Peyer's patch (tissue), 4 donors: Measurements from ENCODE around the gene PHLDB3. TPM values are rescaled to one million over a fixed set of nuclear protein-coding genes. Genes with fewer than 3 reads are reported as not detected.
"Not testable (repeated sequence)": the region's sequence is repeated elsewhere in the genome, so short reads cannot be mapped to it uniquely, and the experiment has no call there.

Experiments
- DNase-seq, 3 donors: peaks; one replicate each; pipeline ENCODE4 v3.0.0-alpha.2; 2017 to 2019
- H3K27ac ChIP-seq, 4 donors: fragments of 200-600 bp; sonication (generic); one replicate each; pipeline ENCODE4 v1.5.1; 2016 to 2019
- H3K27me3 ChIP-seq, 2 donors: fragments of 200-600 bp; sonication (generic); one replicate each; pipeline ENCODE4 v1.5.1; 2019
- H3K36me3 ChIP-seq, 3 donors: fragments of 200-600 bp; sonication (generic); one replicate each; pipeline ENCODE4 v1.5.1; 2016 to 2019
- H3K4me1 ChIP-seq, 4 donors: fragments of 200-600 bp; sonication (generic); one replicate each; pipeline ENCODE4 v1.5.1; 2016 to 2019
- H3K4me3 ChIP-seq, 4 donors: fragments of 200-600 bp; sonication (generic); 1 replicate in 3 of 4; 2 replicates in 1 of 4; pipeline ENCODE4 v1.5.1; 2016 to 2019; ENCODE audit warnings: mild to moderate bottlenecking in 1 of 4
- H3K9me3 ChIP-seq, 4 donors: fragments of 200-600 bp; sonication (generic); one replicate each; pipeline ENCODE4 v1.5.1; 2016 to 2019; ENCODE audit warnings: mild to moderate bottlenecking in 1 of 4
- CTCF ChIP-seq, 6 experiments: fragments of 450-650 bp in 4 of 6; fragments of 200-600 bp in 2 of 6; sonication (generic) in 1 of 6; IDR thresholded peaks; one replicate each; pipeline ENCODE4 v1.5.1; 2017 to 2019; ENCODE audit warnings: antibody characterized with exemption in 6 of 6, mild to moderate bottlenecking in 3 of 6, moderate library complexity in 1 of 6
- POLR2A ChIP-seq, 2 donors: fragments of 450-650 bp; IDR thresholded peaks; one replicate each; pipeline ENCODE4 v1.5.1; 2017; ENCODE audit warnings: antibody characterized with exemption in 2 of 2, mild to moderate bottlenecking in 2 of 2, moderate library complexity in 2 of 2
- total RNA-seq, 4 donors: library from RNA; depleted of rRNA; stranded (reverse); fragments of >200 nt; gene quantifications; one replicate each; pipeline ENCODE4 v1.1.0, GENCODE V29; 2016

The PHLDB3 gene
- total RNA-seq, 4 donors from 2014 or later, result 13.0 to 23.4 (median 18.0) TPM

- Histone ChIP-seq H3K4me3 (no peak overlapping the region), H3K9me3 (no peaks in the 10 kb centered on the region), H3K36me3 (no peaks in the 10 kb centered on the region), H3K4me1 (peaks cover 0 to 4% (median 0%) of the 10 kb centered on the region in 4 donors), H3K27me3 (no peaks in the 10 kb centered on the region), H3K27ac (no peak overlapping the region)
- DNase-seq, result no peak
- TF ChIP-seq POLR2A (IDR thresholded peaks at IDR 0.05) (no peak), CTCF (IDR thresholded peaks at IDR 0.05) (no peak)
Measured at GRCh38 chr19:43447655-43448054, 56.9 kb downstream of the PHLDB3 start.

GRCh38 chr19:43446746-43447489 lies 57.6 kb downstream of the PHLDB3 start:
- Histone ChIP-seq H3K27ac (no peak overlapping the region), H3K27me3 (no peaks in the 10 kb centered on the region), H3K4me1 (peaks cover 0 to 4% (median 0%) of the 10 kb centered on the region in 4 donors), H3K36me3 (no peaks in the 10 kb centered on the region), H3K4me3 (no peak overlapping the region), H3K9me3 (no peaks in the 10 kb centered on the region)
- no peak for TF ChIP-seq POLR2A (IDR thresholded peaks at IDR 0.05)
- TF ChIP-seq CTCF (IDR thresholded peaks at IDR 0.05), result peak; percentile 94 to 97 (median 96)
- DNase-seq, result peak; percentile 68 to 88 (median 84)

GRCh38 chr19:43445426-43445825 lies 59.1 kb downstream of the PHLDB3 start:
- TF ChIP-seq CTCF (IDR thresholded peaks at IDR 0.05), result no peak
- no peak for TF ChIP-seq POLR2A (IDR thresholded peaks at IDR 0.05)
- no peak for DNase-seq

GRCh38 chr19:43444531-43445287 lies 59.8 kb downstream of the PHLDB3 start:
- no peaks in the 10 kb centered on the region for H3K9me3 ChIP-seq
- TF ChIP-seq CTCF (IDR thresholded peaks at IDR 0.05) (no peak), POLR2A (IDR thresholded peaks at IDR 0.05) (no peak)
- no peak for DNase-seq
- H3K4me1 ChIP-seq, result no peaks in the 10 kb centered on the region
- no peak overlapping the region for H3K4me3 ChIP-seq
- H3K27me3 ChIP-seq, result no peaks in the 10 kb centered on the region
- no peak overlapping the region for H3K27ac ChIP-seq
- no peaks in the 10 kb centered on the region for H3K36me3 ChIP-seq

More at GRCh38 chr19:43445426-43445825, 59.1 kb downstream of the PHLDB3 start:
- no peaks in the 10 kb centered on the region for H3K9me3 ChIP-seq
- no peaks in the 10 kb centered on the region for H3K27me3 ChIP-seq
- H3K4me3 ChIP-seq, result no peak overlapping the region
- no peak overlapping the region for H3K27ac ChIP-seq
- no peaks in the 10 kb centered on the region for H3K36me3 ChIP-seq
- H3K4me1 ChIP-seq, result peaks cover 0 to under 1% (median 0%) of the 10 kb centered on the region in 4 donors

- H3K36me3 ChIP-seq, DNase-seq, H3K4me3 ChIP-seq, H3K9me3 ChIP-seq, H3K27ac ChIP-seq, H3K4me1 ChIP-seq, H3K27me3 ChIP-seq: not testable (repeated sequence)
Measured at GRCh38 chr19:43444091-43444490, 60.5 kb downstream of the PHLDB3 start.

- TF ChIP-seq CTCF (IDR thresholded peaks at IDR 0.05) (no peak), POLR2A (IDR thresholded peaks at IDR 0.05) (no peak)
- H3K27me3 ChIP-seq, result no peaks in the 10 kb centered on the region
- H3K36me3 ChIP-seq, result no peaks in the 10 kb centered on the region
- H3K27ac ChIP-seq, result no peak overlapping the region
- peaks cover 0 to 17% (median 9%) of the 10 kb centered on the region in 4 donors for H3K4me1 ChIP-seq
- DNase-seq, result no peak
- no peak overlapping the region for H3K4me3 ChIP-seq
- no peaks in the 10 kb centered on the region for H3K9me3 ChIP-seq
Measured at GRCh38 chr19:43441716-43442115, 62.8 kb downstream of the PHLDB3 start.
